ENCODE measurements around the gene ANGPTL8. TPM values are rescaled to one million over a fixed set of nuclear protein-coding genes. Genes with fewer than 3 reads are reported as not detected.

Gene ANGPTL8
- total RNA-seq, 1 donor from 2014 or later = not detected

- TF ChIP-seq CTCF (IDR thresholded peaks at IDR 0.05) = no peak
- peaks cover 4% of the 10 kb centered on the region in 2 donors for H3K4me1 ChIP-seq
- H3K27me3 ChIP-seq = no peaks in the 10 kb centered on the region
- H3K36me3 ChIP-seq = peaks cover 0 to under 1% of the 10 kb centered on the region in 2 donors
- intact Hi-C loops (cut with DNase I) = no loop called here
- no peak overlapping the region for H3K4me3 ChIP-seq
- DNase-seq (ENCODE audit: low spot score in 2 of 2) = no peak
- H3K27ac ChIP-seq = no peak overlapping the region
- no peaks in the 10 kb centered on the region for H3K9me3 ChIP-seq
These were observed 18.5 kb downstream of the ANGPTL8 start for GRCh38 chr19:11257846-11258380.

GRCh38 chr19:11260996-11261395 is 21.6 kb downstream of the ANGPTL8 start:
- Histone ChIP-seq H3K36me3 (no peaks in the 10 kb centered on the region), H3K9me3 (no peaks in the 10 kb centered on the region), H3K27me3 (no peaks in the 10 kb centered on the region), H3K27ac (peak overlapping the region; percentile 71 to 82), H3K4me3 (no peak overlapping the region), H3K4me1 (peaks cover 4% of the 10 kb centered on the region in 2 donors)
- no peak for DNase-seq (ENCODE audit: low spot score in 2 of 2)
- intact Hi-C loops (cut with DNase I) = no loop called here
- TF ChIP-seq CTCF (IDR thresholded peaks at IDR 0.05) = no peak

GRCh38 chr19:11261431-11261970 is 22.1 kb downstream of the ANGPTL8 start:
- H3K36me3 ChIP-seq = no peaks in the 10 kb centered on the region
- H3K4me1 ChIP-seq = peaks cover 4% of the 10 kb centered on the region in 2 donors
- peak overlapping the region; percentile 72 to 99 for H3K4me3 ChIP-seq
- peak overlapping the region; percentile 71 to 82 for H3K27ac ChIP-seq
- no peaks in the 10 kb centered on the region for H3K27me3 ChIP-seq
- intact Hi-C loops (cut with DNase I) = no loop called here
- no peak for TF ChIP-seq CTCF (IDR thresholded peaks at IDR 0.05)
- no peak for DNase-seq (ENCODE audit: low spot score in 2 of 2)
- no peaks in the 10 kb centered on the region for H3K9me3 ChIP-seq

- no peaks in the 10 kb centered on the region for H3K36me3 ChIP-seq
- no peak for DNase-seq (ENCODE audit: low spot score in 2 of 2)
- H3K4me3 ChIP-seq = peak within 1 kb of the TSS; percentile 72 to 99
- TF ChIP-seq CTCF (IDR thresholded peaks at IDR 0.05) = peak; percentile 34 to 57 (median 42)
- intact Hi-C loops (cut with DNase I) = no loop called here
- H3K27me3 ChIP-seq = no peaks in the 10 kb centered on the region
- peak within 1 kb of the TSS; percentile 71 to 82 for H3K27ac ChIP-seq
- H3K4me1 ChIP-seq = peaks cover 4% of the 10 kb centered on the region in 2 donors
- no peaks in the 10 kb centered on the region for H3K9me3 ChIP-seq
These were observed 22.8 kb downstream of the ANGPTL8 start, which contains the start of gene DOCK6 for GRCh38 chr19:11261971-11262839. Gene DOCK6 (minus strand): TSS chr19:11262524. CDS start chr19:11262440, 84 bp downstream.

- Histone ChIP-seq H3K4me3 (no peak overlapping the region), H3K9me3 (no peaks in the 10 kb centered on the region), H3K36me3 (no peaks in the 10 kb centered on the region), H3K27me3 (no peaks in the 10 kb centered on the region), H3K4me1 (peaks cover 4% of the 10 kb centered on the region in 2 donors), H3K27ac (no peak overlapping the region)
- no peak for TF ChIP-seq CTCF (IDR thresholded peaks at IDR 0.05)
- DNase-seq (ENCODE audit: low spot score in 2 of 2) = no peak
- intact Hi-C loops (cut with DNase I) = no loop called here
These were observed 24.3 kb downstream of the ANGPTL8 start for GRCh38 chr19:11263726-11264125.

Measured in ascending aorta (tissue), 2 donors.